Measurements from ENCODE around the gene CEP70. TPM values are rescaled to one million over a fixed set of nuclear protein-coding genes. Genes with fewer than 3 reads are reported as not detected.

CEP70 gene
- total RNA-seq, 4 donors from 2014 or later: 27.7 to 53.8 (median 43.5) TPM

- ATAC-seq: no peak
- no peaks in the 10 kb centered on the region for H3K4me1 ChIP-seq
- no peaks in the 10 kb centered on the region for H3K9me3 ChIP-seq
- H3K36me3 ChIP-seq: no peaks in the 10 kb centered on the region
- no peak for TF ChIP-seq POLR2AphosphoS5 (IDR thresholded peaks at IDR 0.05)
- TF ChIP-seq EP300 (IDR thresholded peaks at IDR 0.05): no peak
- no peak for TF ChIP-seq CTCF (IDR thresholded peaks at IDR 0.05)
- no peak for TF ChIP-seq POLR2A (IDR thresholded peaks at IDR 0.05)
- WGBS, 2 donors (ENCODE audit: low coverage in 1 of 2): 90 to 94% methylated on average over 2 of the region's 6 CpGs
- no peaks in the 10 kb centered on the region for H3K27me3 ChIP-seq
- H3K27ac ChIP-seq: no peak overlapping the region
- no peak overlapping the region for H3K4me3 ChIP-seq
These were observed 143.2 kb downstream of the CEP70 start for GRCh38 chr3:138450704-138451424.

GRCh38 chr3:138450181-138450580, 143.9 kb downstream of the CEP70 start:
- Histone ChIP-seq H3K27me3 (no peaks in the 10 kb centered on the region), H3K36me3 (no peaks in the 10 kb centered on the region), H3K4me1 (no peaks in the 10 kb centered on the region), H3K4me3 (no peak overlapping the region), H3K9me3 (no peaks in the 10 kb centered on the region), H3K27ac (no peak overlapping the region)
- 90% methylated on average over 3 to 7 of the region's 7 CpGs for WGBS, 2 donors (ENCODE audit: low coverage in 1 of 2)
- TF ChIP-seq EP300 (IDR thresholded peaks at IDR 0.05) (no peak), POLR2AphosphoS5 (IDR thresholded peaks at IDR 0.05) (no peak), POLR2A (IDR thresholded peaks at IDR 0.05) (no peak), CTCF (IDR thresholded peaks at IDR 0.05) (no peak)
- ATAC-seq: no peak

GRCh38 chr3:138449490-138449889, 144.6 kb downstream of the CEP70 start:
- no peaks in the 10 kb centered on the region for H3K27me3 ChIP-seq
- no peak for ATAC-seq
- TF ChIP-seq POLR2A (IDR thresholded peaks at IDR 0.05) (no peak), CTCF (IDR thresholded peaks at IDR 0.05) (no peak), EP300 (IDR thresholded peaks at IDR 0.05) (no peak), POLR2AphosphoS5 (IDR thresholded peaks at IDR 0.05) (no peak)
- H3K4me1 ChIP-seq: no peaks in the 10 kb centered on the region
- no peak overlapping the region for H3K27ac ChIP-seq
- WGBS, 2 donors (ENCODE audit: low coverage in 1 of 2): 86% methylated on average over 3 of the region's 3 CpGs; no CpG with 5 or more reads in 1 of the 2 donors
- no peak overlapping the region for H3K4me3 ChIP-seq
- H3K9me3 ChIP-seq: no peaks in the 10 kb centered on the region
- H3K36me3 ChIP-seq: no peaks in the 10 kb centered on the region

- H3K4me3 ChIP-seq: no peak overlapping the region
- no peak overlapping the region for H3K27ac ChIP-seq
- no peaks in the 10 kb centered on the region for H3K4me1 ChIP-seq
- no peaks in the 10 kb centered on the region for H3K9me3 ChIP-seq
- no peak for TF ChIP-seq POLR2A (IDR thresholded peaks at IDR 0.05)
- TF ChIP-seq EP300 (IDR thresholded peaks at IDR 0.05): no peak
- TF ChIP-seq CTCF (IDR thresholded peaks at IDR 0.05): no peak
- no peak for TF ChIP-seq POLR2AphosphoS5 (IDR thresholded peaks at IDR 0.05)
- no peak for ATAC-seq
- 89% methylated on average over 3 of the region's 3 CpGs for WGBS, 2 donors (ENCODE audit: low coverage in 1 of 2)
- H3K36me3 ChIP-seq: no peaks in the 10 kb centered on the region
- H3K27me3 ChIP-seq: no peaks in the 10 kb centered on the region
These were observed 145.4 kb downstream of the CEP70 start for GRCh38 chr3:138448631-138449030.

GRCh38 chr3:138445654-138446053, 148.4 kb downstream of the CEP70 start:
- no peak for ATAC-seq
- Histone ChIP-seq H3K4me1 (no peaks in the 10 kb centered on the region), H3K4me3 (no peak overlapping the region), H3K36me3 (no peaks in the 10 kb centered on the region), H3K27ac (no peak overlapping the region), H3K9me3 (no peaks in the 10 kb centered on the region), H3K27me3 (no peaks in the 10 kb centered on the region)
- 84 to 86% methylated on average over 3 to 4 of the region's 4 CpGs for WGBS, 2 donors (ENCODE audit: low coverage in 1 of 2)
- TF ChIP-seq CTCF (IDR thresholded peaks at IDR 0.05): no peak
- no peak for TF ChIP-seq POLR2A (IDR thresholded peaks at IDR 0.05)
- no peak for TF ChIP-seq EP300 (IDR thresholded peaks at IDR 0.05)
- TF ChIP-seq POLR2AphosphoS5 (IDR thresholded peaks at IDR 0.05): no peak

Measured in gastroesophageal sphincter (tissue), 4 donors.